Large intestine (tissue), 1 donor: ENCODE data around the gene TMEM154. TPM values are rescaled to one million over a fixed set of nuclear protein-coding genes. Genes with fewer than 3 reads are reported as not detected.

Experiments
- polyA plus RNA-seq: library from polyadenylated mRNA; unstranded; fragments of 120-200 nt; gene quantifications from one replicate; pipeline ENCODE4 v1.2.1, GENCODE V29; 2013

TMEM154 gene
- polyA plus RNA-seq, 1 donor: 0.90 TPM

Other genes starting within 250 kb of the TMEM154 start
- 19.2 TPM for gene FBXW7, start 143.9 kb downstream of the TMEM154 start, polyA plus RNA-seq
- gene TIGD4, start 99.7 kb upstream of the TMEM154 start, polyA plus RNA-seq: 3.0 TPM
- 38.7 TPM for gene ARFIP1, start 100.0 kb upstream of the TMEM154 start, polyA plus RNA-seq